Mammary epithelial cell (primary cell): ENCODE results near the gene TEX19.

Experiments used
- CTCF ChIP-seq, 2 donors: IDR thresholded peaks in 1 of 2; conservative IDR thresholded peaks in 1 of 2; 2 replicates each; pipeline ENCODE4 v1.5.1; 2011 to 2012; ENCODE audit warnings: inconsistent platforms in 2 of 2, low read length in 2 of 2, mild to moderate bottlenecking in 2 of 2, control low read depth in 1 of 2, low read depth in 1 of 2; ENCODE audit not compliant: insufficient read depth in 1 of 2; ENCODE audit errors: extremely low read depth in 1 of 2
- EZH2 ChIP-seq: IDR thresholded peaks from 2 replicates; pipeline ENCODE4 v1.6.1; 2012; ENCODE audit warnings: low read length, inconsistent platforms, borderline replicate concordance

- no peak for TF ChIP-seq CTCF (conservative IDR thresholded peaks at IDR 0.05 in 1 of 2, IDR thresholded peaks at IDR 0.05 in 1 of 2; ENCODE audit: extremely low read depth in 1 of 2, insufficient read depth in 1 of 2, low read depth in 1 of 2, low read length in 2 of 2)
- no peak for TF ChIP-seq EZH2
These were observed 7.8 kb upstream of the TEX19 start for GRCh38 chr17:82351254-82351712.
